ENCODE measurements around the gene EYS.
A peak's percentile ranks its signal among the peaks of the same experiment; 100 is the strongest.

The EYS gene

DNA sequence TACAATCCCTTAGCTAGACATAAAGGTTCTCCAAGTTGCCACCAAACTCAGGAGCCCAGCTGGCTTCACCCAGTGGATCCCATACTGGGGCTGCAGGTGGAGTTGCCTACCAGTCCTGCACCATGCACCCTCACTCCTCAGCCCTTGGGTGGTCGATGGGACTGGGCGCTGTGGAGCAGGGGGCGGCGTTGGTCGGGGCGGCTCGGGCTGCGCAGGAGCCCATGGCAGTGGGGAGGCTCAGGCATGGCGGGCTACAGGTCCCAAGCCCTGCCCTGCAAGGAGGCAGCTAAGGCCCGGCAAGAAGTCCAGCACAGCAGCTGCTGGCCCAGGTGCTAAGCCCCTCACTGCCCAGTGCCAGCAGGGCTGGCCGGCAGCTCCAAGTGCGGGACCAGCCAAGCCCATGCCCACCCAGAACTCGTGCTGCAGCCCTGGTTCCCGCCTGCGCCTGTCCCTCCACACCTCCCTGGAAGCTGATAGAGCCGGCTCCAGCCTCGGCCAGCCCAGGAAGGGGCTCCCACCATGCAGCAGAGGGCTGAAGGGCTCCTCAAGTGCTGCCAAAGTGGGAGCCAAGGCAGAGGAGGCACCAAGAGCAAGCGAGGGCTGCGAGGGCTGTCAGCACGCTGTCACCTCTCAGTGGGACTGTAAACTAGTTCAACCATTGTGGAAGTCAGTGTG is 1159.3 kb downstream of the EYS start:
- DNase-seq (ENCODE audit: low spot score) (peak; percentile 32), ATAC-seq (ENCODE audit: low read depth) (no peak)
- Histone ChIP-seq H3K27me3 (ENCODE audit: insufficient read depth, poor library complexity, severe bottlenecking) (peaks cover 4% of the 10 kb centered on the region), H3K9me3 (ENCODE audit: severe bottlenecking) (no peaks in the 10 kb centered on the region), H3K27ac (ENCODE audit: poor library complexity, severe bottlenecking) (no peak overlapping the region), H3K4me1 (ENCODE audit: insufficient read depth, poor library complexity, severe bottlenecking) (no peaks in the 10 kb centered on the region), H3K36me3 (ENCODE audit: low read depth) (no peaks in the 10 kb centered on the region), H3K4me3 (ENCODE audit: severe bottlenecking) (no peak overlapping the region)
- TF ChIP-seq, protein P1, sequence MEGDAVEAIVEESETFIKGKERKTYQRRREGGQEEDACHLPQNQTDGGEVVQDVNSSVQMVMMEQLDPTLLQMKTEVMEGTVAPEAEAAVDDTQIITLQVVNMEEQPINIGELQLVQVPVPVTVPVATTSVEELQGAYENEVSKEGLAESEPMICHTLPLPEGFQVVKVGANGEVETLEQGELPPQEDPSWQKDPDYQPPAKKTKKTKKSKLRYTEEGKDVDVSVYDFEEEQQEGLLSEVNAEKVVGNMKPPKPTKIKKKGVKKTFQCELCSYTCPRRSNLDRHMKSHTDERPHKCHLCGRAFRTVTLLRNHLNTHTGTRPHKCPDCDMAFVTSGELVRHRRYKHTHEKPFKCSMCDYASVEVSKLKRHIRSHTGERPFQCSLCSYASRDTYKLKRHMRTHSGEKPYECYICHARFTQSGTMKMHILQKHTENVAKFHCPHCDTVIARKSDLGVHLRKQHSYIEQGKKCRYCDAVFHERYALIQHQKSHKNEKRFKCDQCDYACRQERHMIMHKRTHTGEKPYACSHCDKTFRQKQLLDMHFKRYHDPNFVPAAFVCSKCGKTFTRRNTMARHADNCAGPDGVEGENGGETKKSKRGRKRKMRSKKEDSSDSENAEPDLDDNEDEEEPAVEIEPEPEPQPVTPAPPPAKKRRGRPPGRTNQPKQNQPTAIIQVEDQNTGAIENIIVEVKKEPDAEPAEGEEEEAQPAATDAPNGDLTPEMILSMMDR (IDR thresholded peaks at IDR 0.05; ENCODE audit: poor library complexity, severe bottlenecking), result no peak

DNA sequence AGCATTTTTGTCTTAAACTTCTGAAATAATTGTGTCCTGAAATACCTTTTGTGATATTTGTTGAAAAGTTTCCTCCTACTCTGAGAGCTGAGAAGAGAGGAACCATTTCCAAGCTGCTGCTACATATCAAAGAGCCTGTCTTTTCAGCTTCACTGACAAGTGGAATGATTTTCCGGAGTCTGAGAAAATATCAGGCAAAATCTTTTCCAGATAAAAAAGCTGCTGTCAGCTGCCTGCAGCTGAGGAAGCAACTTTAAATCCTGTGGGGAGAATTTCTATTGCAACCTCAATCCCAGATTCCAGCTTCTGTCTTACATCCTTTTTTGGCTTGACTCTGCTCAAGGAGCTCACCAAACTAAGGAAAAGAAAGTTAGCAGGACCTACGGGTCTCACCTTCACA is 1167.1 kb downstream of the EYS start:
- ATAC-seq (ENCODE audit: low read depth) (no peak), DNase-seq (ENCODE audit: low spot score) (no peak)
- H3K27me3 ChIP-seq (ENCODE audit: insufficient read depth, poor library complexity, severe bottlenecking), result peaks cover 9% of the 10 kb centered on the region
- H3K36me3 ChIP-seq (ENCODE audit: low read depth), result no peaks in the 10 kb centered on the region
- H3K9me3 ChIP-seq (ENCODE audit: severe bottlenecking), result no peaks in the 10 kb centered on the region
- TF ChIP-seq, protein P1 (IDR thresholded peaks at IDR 0.05; ENCODE audit: poor library complexity, severe bottlenecking), result no peak
- no peaks in the 10 kb centered on the region for H3K4me1 ChIP-seq (ENCODE audit: insufficient read depth, poor library complexity, severe bottlenecking)
- no peak overlapping the region for H3K4me3 ChIP-seq (ENCODE audit: severe bottlenecking)
- H3K27ac ChIP-seq (ENCODE audit: poor library complexity, severe bottlenecking), result no peak overlapping the region

DNA sequence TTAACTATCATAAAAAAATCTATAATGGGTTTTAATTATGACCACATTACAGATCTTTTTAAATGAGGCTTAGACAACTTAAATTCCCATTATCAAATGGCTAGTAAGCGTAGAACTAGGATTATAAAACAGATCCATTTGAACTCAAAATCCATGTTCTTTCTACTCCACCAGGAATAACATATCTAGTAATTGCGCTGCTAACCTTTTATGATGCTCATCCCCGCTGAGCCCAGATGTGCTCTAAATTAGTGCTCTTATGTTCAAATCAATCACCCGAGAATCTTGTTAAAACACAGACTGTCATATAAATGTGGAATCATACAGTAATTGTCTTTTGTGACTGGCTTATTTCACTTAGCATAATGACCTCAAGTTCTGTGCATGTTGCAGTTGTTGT is 1168.3 kb downstream of the EYS start:
- no peaks in the 10 kb centered on the region for H3K4me1 ChIP-seq (ENCODE audit: insufficient read depth, poor library complexity, severe bottlenecking)
- ATAC-seq (ENCODE audit: low read depth) (no peak), DNase-seq (ENCODE audit: low spot score) (no peak)

DNA sequence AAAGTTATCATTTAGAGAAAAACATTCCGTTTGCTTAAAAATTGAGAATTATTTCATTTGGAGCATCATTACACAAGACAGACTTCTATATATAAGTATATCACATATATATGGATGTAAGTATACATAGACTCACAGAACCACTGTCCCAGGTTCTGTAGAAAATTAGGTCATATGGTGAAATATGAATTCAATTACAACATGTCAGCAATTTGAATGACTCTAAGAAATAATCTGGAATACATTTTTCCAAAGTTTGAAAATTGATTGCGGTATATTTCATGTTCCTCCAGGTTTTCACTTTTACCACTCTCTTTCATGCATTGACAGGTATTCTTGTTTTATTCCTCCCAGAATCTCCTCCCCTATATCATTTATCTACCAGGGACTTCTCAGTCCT is 1179.1 kb downstream of the EYS start:
- Histone ChIP-seq H3K27ac (ENCODE audit: poor library complexity, severe bottlenecking) (no peak overlapping the region), H3K4me1 (ENCODE audit: insufficient read depth, poor library complexity, severe bottlenecking) (no peaks in the 10 kb centered on the region), H3K9me3 (ENCODE audit: severe bottlenecking) (no peaks in the 10 kb centered on the region), H3K36me3 (ENCODE audit: low read depth) (no peaks in the 10 kb centered on the region), H3K27me3 (ENCODE audit: insufficient read depth, poor library complexity, severe bottlenecking) (no peaks in the 10 kb centered on the region), H3K4me3 (ENCODE audit: severe bottlenecking) (no peak overlapping the region)
- ATAC-seq (ENCODE audit: low read depth) (no peak), DNase-seq (ENCODE audit: low spot score) (no peak)
- TF ChIP-seq, protein P1 (IDR thresholded peaks at IDR 0.05; ENCODE audit: poor library complexity, severe bottlenecking), result no peak

More for the DNA sequence above, 1168.3 kb downstream of the EYS start:
- H3K9me3 ChIP-seq (ENCODE audit: severe bottlenecking), result no peaks in the 10 kb centered on the region
- no peak overlapping the region for H3K4me3 ChIP-seq (ENCODE audit: severe bottlenecking)
- TF ChIP-seq, protein P1 (IDR thresholded peaks at IDR 0.05; ENCODE audit: poor library complexity, severe bottlenecking), result no peak
- H3K36me3 ChIP-seq (ENCODE audit: low read depth), result no peaks in the 10 kb centered on the region
- no peak overlapping the region for H3K27ac ChIP-seq (ENCODE audit: poor library complexity, severe bottlenecking)
- peaks cover 9% of the 10 kb centered on the region for H3K27me3 ChIP-seq (ENCODE audit: insufficient read depth, poor library complexity, severe bottlenecking)

DNA sequence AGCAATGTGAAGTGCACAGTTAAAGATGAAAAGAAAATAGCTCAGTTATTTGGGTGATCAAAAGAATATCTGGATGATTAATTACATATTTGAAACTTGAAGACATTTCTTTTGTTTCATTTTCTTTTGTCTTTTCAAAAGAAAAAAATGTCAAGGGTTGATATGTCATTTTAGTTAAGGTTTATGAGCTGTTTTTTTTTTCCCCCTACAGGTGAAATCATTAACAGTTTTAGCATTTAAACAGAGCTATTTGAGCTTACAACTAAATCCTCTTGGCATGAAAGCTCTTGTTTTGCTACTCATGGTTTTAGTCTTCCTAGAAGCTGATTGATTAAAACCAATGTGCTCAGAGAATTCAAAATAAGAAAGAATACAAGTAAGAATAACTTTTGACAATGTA is 1184.2 kb downstream of the EYS start:
- DNase-seq (ENCODE audit: low spot score) (no peak), ATAC-seq (ENCODE audit: low read depth) (no peak)
- no peaks in the 10 kb centered on the region for H3K27me3 ChIP-seq (ENCODE audit: insufficient read depth, poor library complexity, severe bottlenecking)
- H3K36me3 ChIP-seq (ENCODE audit: low read depth), result no peaks in the 10 kb centered on the region
- no peak overlapping the region for H3K4me3 ChIP-seq (ENCODE audit: severe bottlenecking)
- TF ChIP-seq, protein P1 (IDR thresholded peaks at IDR 0.05; ENCODE audit: poor library complexity, severe bottlenecking), result no peak
- H3K27ac ChIP-seq (ENCODE audit: poor library complexity, severe bottlenecking), result no peak overlapping the region
- H3K9me3 ChIP-seq (ENCODE audit: severe bottlenecking), result no peaks in the 10 kb centered on the region
- H3K4me1 ChIP-seq (ENCODE audit: insufficient read depth, poor library complexity, severe bottlenecking), result peaks cover 16% of the 10 kb centered on the region

Measured in RWPE2 (cell line).